NCI-H524 treated with DMSO at 0.1 percent for 48 hours (cell line): ENCODE data around the gene ECM1.

Source experiments
- DNase-seq: peaks from one replicate; lab custom pipeline; 2025; lab: John Stamatoyannopoulos, UW

The ECM1 gene

DNA sequence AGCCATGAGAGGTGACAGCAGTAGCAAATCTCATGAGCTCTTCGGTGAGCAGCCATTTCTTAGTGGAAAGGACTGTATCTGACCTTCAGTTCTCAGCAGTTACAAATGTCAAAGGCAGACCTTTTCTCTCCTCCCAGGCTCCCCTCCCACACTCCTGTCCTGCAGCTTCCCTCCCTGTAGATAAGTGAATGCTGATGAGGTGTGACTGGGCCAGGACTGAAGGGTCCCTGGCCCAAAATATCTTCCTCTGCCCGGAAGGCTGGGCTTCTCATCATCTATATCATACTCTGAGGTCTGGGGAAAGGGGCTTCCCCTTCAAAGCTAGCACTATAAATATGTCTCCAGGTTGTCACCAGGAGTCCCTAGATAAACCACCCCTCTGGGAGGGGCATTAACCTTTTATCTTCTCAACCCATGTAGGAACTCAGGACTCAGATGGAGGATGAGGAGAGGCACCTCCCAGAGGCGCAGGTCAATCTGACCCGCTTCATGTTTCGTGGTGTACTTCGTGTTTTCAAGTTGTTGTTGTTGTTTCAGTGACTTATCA, 37.6 kb downstream of the ECM1 start:
- DNase-seq = no peak

DNA sequence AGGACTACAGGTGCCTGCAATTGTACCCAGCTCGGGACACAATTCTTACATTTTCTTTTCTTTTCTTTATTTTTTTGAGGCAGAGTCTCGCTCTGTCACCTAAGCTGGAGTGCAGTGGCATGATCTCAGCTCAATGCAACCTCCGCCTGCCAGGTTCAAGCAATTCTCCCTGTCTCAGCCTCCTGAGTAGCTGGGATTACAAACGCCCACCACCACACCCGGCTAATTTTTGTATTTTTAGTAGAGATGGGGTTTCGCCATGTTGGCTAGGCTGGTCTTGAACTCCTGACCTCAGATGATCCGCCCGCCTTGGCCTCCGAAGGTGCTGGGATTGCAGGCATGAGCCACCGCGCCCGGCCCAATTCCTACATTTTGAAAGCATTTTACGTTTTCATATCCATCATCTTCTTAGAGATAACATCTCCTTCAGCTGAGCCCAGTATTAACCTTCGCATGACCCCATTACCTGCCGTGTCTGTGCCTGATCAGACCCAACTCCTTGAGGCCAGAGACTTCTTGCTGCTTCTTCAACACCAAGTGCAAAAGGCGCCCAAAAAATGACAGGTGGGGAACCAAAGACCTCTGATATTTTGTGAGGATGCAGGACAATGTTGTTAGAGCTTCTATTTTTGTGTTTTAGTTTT, 38.5 kb downstream of the ECM1 start:
- no peak for DNase-seq

DNA sequence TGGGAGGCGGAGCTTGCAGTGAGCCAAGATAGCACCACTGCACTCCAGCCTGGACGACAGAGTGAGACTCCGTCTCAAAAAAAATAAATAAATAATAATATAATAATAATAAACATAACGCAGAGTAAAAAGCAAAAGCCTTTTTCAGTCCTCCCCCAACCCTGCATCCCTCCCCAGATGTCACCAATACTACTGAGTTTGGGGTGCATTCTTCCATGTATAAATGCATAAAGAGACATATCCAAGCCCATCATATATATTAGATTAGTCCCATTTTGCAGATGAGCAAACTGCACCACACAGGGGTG, 40.4 kb downstream of the ECM1 start:
- DNase-seq = no peak

DNA sequence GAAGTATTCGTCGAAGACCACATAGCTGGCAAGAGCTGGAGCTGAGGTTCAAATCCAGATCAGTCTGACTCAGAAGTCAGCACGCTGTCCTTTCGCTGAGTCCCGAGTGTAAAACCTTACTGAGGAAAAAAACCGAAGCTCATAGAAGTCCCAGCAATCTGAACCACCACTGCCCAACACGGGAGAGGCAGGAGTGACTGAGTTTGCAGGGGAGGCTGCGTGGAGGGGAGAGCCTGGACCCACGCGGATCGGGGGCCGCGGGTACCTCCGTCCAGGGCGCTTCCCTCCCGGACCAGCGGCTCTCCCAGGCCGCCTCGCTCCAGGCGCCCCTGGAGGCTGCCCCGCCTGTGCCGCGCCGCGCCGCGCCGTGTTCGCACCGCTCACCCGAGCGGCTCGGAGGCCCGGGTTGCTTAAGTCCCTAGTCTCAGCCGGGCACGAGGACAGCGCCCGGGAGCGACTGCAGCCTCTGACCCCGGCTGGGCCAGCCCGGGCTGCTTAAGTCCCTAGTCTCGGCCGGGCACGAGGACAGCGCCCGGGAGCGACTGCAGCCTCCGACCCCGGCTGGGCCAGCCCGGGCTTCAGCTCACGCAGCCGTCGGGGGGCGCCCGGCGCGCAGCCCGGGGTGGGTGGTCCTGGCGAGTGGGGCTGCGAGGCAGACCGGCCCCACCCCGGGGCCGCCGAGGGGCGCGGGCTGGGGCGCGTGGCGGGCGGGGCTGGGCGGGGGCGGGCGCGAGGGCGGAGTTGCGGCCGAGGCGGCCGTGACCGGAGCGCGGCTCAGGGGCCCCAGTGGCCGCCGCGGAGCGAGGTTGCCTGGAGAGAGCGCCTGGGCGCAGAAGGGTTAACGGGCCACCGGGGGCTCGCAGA, 41.0 kb downstream of the ECM1 start, which contains the start of gene ADAMTSL4:
ADAMTSL4 (plus strand) TSS at position 777 of the 864 bp plus-strand sequence. CDS start 2,881 bp downstream, outside the sequence.
- no peak for DNase-seq

DNA sequence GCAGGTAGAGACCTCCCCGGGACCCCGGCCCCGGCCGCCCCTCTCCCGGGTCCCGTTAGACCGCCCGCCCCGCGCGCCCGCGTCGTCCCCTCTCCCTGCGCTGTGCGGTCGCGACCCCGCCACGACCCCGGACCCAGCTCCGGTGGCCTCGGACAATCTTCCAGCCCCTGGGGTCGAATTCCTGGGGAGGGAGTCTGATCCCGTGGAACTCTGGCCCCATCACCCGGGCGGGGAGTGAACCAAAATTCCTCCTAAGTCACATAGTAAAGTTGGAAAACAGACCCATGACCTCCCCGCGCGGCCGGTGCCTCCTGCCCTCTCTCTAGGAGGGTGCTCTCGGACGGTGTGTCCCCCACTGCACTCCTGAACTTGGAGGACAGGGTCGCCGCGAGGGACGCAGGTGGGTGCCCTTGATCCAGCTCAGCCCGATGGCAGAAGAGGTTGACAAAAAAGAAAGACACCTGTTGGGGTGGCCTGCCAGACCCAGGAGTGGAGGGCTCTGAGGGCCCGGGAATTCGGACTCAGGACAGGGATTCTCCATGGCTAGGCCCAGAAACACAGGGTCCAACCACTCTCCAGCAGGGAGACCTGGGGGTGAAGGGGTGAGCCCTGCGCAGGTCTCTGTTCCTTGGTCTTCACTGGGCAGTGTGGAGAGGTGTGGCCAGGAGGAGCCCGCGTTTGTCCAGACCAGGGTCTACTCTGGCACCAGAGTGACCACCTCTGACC, 41.8 kb downstream of the ECM1 start:
- DNase-seq = no peak

DNA sequence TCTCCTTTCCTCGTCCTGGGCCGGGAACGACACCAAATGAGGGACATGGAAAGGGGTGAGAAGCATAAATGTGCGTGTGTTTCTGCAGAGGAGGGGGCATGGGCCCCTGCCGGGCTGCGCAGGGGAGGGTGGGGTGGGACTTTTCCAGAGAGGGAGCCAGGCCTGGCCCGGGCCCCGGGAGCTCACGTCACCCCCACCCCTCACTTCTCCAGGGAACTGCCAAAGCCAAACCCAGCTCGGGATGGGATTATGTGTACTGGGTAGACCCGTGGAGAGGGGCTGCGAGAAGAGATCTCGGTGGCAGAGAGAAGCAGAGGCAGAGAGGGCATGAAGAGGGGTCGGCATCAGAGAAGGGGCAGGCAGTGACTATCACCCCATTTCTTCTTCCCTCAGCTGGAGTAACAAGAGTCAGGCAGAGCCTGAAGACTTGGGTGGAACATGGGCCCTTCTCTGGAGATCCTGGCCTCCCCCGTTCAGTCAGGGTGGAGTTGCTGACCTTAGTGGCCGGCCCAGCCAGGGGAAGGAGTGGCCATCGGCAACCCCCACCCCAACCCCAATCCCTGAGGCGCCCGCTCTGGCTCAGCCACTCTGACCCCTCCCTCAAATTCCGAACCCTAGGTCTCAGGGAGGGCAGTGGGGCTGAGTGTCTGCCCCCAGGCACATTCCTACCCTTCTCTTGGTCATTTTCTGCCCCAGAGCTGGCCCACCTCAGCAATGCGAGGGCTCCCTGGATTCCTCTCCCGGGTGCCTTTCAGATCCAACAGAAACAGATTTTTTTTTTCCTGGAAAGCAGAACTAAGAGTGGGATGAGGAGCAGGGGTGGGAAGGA, 42.5 kb downstream of the ECM1 start:
- DNase-seq = no peak

DNA sequence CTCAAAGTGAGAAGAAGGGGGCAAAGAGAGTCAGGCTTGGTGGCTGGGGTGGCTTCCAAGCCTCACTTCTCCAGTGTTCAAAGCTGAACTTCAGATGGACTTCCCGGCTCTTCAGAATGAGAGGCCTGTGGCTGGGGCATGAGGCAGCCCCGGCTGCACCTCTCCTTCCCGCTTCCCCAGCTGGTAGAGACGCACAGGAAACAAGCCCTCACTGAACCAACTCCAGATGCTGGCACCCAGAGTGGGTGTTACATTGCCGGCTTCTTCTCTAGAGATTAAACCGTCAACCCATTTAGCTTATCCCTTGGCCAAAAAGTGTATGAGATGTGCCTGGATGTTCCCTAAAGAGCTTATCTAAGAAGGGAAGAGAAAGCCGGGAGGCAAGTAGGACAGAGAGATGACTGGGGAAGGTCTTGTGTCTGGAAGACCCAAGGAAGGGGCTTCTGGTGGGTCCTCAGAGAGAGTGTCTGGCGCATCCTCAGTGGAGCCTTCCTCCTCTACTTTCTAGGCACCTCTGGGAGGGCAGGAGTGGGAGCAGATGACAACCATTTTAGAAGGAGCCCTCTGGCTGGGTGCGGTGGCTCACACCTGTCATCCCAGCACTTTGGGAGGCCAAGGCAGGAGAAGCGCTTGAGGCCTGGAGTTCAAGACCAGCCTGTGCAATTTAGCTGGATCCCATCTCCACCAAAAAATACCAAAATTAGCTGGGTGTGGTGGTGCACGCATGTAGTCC, 43.3 kb downstream of the ECM1 start:
- no peak for DNase-seq

DNA sequence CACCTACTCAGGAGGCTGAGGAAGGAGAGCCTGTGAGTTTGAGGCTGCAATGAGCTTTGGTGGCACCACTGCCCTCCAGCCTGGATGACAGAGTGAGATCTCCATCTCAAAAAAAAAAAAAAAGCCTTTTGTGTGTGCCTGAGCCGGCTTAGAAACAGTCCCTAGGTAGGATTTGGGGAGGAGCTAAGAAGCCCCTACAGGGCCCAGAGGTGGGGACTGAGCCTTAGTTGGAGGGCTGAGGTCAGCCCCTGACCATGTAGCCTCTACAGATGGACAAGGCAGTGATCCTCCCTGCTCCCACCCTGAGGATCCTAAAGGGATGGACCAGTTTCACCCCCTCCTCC, 43.8 kb downstream of the ECM1 start:
- DNase-seq = no peak

DNA sequence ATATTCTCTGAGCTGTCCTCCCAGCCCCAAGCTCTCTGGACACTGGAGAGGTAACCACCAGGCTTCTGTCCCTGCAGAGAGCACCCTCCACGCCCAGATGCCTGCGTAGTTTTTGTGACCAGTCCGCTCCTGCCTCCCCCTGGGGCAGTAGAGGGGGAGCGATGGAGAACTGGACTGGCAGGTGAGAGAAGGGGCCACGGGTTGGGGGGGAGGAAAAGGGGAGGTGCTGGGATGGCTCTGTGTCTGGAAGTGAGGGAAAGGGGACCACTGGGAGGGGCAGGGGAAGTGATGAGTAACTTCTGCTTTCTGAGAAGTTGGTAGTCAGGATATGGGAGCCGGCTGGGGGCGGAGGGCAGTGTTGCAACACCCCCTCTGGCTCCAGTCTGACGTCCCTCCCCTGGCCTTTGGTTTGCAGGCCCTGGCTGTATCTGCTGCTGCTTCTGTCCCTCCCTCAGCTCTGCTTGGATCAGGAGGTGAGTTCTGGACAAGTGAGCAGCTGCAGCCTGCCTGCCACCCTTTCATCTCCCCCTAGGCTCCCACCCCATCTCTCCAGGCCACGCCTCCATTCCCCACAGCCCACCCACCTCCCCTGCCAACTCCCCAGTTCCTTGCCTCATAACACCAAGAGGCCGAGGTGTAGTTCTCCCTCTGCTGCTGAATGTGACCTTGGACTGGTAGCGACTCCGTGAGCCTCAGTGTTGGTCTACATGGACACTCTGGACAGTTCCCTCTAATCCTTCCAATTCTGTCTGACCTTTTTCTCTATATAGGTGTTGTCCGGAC, 44.4 kb downstream of the ECM1 start:
- DNase-seq = no peak

DNA sequence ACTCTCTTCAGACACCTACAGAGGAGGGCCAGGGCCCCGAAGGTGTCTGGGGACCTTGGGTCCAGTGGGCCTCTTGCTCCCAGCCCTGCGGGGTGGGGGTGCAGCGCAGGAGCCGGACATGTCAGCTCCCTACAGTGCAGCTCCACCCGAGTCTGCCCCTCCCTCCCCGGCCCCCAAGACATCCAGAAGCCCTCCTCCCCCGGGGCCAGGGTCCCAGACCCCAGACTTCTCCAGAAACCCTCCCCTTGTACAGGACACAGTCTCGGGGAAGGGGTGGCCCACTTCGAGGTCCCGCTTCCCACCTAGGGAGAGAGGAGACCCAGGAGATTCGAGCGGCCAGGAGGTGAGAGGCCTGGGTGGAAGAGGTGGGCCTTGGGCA, 45.0 kb downstream of the ECM1 start:
- no peak for DNase-seq

DNA sequence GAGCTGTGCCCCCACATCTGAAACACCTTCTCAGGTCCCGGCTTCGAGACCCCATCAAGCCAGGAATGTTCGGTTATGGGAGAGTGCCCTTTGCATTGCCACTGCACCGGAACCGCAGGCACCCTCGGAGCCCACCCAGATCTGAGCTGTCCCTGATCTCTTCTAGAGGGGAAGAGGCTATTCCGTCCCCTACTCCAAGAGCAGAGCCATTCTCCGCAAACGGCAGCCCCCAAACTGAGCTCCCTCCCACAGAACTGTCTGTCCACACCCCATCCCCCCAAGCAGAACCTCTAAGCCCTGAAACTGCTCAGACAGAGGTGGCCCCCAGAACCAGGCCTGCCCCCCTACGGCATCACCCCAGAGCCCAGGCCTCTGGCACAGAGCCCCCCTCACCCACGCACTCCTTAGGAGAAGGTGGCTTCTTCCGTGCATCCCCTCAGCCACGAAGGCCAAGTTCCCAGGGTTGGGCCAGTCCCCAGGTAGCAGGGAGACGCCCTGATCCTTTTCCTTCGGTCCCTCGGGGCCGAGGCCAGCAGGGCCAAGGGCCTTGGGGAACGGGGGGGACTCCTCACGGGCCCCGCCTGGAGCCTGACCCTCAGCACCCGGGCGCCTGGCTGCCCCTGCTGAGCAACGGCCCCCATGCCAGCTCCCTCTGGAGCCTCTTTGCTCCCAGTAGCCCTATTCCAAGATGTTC, 45.6 kb downstream of the ECM1 start:
- no peak for DNase-seq

DNA sequence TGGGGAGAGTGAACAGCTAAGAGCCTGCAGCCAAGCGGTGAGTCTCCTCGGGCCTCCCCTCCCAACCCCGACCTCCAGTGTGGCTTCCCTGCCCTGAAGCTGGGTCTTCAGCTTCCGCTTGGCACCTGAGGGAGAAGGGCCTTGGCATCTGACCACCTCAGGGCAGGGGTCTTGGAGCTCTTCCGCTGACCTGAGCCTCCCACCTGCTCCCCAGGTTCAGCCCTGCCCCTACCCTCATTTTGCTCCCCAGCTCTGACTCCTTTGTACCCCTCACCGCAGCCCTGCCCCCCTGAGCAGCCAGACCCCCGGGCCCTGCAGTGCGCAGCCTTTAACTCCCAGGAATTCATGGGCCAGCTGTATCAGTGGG, 46.2 kb downstream of the ECM1 start:
- DNase-seq = no peak

DNA sequence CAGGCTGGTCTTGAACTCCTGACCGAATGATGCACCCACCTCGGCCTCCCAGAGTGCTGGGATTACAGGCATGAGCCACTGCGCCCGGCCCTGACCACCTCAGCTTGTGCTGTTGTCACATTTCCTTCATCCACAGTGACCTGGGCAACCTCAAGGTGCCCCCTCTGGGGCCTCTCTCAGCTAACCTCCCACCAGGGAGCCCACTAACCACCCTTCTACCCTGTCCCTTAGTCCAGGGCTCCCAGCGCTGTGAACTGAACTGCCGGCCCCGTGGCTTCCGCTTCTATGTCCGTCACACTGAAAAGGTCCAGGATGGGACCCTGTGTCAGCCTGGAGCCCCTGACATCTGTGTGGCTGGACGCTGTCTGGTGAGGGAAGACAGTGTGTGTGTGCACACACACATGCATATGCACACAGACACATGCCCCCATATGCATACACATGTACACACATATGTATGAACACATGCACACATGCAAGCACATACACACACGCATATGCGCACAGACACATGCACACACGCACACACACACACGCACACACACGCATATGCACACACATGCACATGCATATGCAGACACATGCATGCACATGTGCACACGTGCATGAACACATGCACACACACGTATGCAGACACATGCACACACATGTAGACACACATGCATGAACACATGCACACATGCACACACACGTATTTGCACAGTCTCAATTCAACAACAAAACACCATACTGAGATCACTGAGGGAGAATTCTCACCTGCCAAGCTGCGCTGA, 47.5 kb downstream of the ECM1 start:
- no peak for DNase-seq

DNA sequence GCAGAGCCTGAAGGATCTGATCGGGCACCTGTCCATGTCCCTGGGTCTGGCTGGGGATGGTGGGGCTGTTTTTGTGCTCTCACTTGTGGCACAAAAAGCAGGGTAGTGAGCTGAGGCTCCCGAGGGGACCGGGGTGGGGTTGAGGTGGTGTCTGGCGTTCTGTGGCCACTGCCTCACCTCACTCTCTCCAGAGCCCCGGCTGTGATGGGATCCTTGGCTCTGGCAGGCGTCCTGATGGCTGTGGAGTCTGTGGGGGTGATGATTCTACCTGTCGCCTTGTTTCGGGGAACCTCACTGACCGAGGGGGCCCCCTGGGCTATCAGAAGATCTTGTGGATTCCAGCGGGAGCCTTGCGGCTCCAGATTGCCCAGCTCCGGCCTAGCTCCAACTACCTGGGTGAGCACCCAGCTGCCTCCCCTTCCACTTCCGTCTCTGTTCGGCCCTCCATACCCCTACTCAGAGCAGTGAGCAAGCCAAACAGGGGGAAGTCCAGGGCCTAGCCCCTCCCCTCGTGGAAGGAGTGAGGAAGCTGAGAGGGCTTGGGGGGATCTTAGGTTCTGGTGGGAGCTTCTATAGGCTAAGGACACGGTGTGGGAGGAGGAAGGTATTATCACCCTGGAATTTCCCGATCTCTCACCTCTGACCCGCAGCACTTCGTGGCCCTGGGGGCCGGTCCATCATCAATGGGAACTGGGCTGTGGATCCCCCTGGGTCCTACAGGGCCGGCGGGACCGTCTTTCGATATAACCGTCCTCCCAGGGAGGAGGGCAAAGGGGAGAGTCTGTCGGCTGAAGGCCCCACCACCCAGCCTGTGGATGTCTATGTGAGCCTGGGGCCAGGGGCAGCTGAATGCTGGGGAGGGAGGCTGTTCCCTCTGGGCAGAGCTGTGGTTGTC, 48.3 kb downstream of the ECM1 start:
- DNase-seq = no peak

DNA sequence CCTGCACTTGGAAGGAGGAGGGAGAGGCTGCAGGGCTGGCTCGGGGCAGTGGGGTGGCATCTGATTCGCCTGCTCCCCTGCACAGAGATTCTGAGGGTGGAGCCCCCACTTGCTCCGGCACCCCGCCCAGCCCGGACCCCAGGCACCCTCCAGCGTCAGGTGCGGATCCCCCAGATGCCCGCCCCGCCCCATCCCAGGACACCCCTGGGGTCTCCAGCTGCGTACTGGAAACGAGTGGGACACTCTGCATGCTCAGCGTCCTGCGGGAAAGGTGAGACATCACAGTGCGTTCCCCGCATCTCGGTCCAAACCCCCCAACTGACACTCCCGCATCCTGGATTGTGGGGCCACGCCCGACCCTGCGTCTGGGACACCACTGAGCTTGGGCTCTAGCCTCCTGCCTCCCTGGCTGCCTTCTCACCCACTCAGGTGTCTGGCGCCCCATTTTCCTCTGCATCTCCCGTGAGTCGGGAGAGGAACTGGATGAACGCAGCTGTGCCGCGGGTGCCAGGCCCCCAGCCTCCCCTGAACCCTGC, 49.2 kb downstream of the ECM1 start:
- no peak for DNase-seq

DNA sequence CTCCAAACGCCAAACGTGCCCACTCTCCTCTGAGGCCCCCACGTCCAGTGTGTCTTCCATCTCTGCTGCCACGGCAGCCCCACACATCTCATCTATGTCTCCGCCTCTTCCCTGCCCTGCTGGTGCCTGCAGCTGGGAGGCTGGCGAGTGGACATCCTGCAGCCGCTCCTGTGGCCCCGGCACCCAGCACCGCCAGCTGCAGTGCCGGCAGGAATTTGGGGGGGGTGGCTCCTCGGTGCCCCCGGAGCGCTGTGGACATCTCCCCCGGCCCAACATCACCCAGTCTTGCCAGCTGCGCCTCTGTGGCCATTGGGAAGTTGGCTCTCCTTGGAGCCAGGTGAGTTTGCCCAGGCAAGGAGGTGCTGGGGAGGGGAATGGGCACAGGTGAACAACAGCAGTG, 49.9 kb downstream of the ECM1 start:
- DNase-seq = no peak

DNA sequence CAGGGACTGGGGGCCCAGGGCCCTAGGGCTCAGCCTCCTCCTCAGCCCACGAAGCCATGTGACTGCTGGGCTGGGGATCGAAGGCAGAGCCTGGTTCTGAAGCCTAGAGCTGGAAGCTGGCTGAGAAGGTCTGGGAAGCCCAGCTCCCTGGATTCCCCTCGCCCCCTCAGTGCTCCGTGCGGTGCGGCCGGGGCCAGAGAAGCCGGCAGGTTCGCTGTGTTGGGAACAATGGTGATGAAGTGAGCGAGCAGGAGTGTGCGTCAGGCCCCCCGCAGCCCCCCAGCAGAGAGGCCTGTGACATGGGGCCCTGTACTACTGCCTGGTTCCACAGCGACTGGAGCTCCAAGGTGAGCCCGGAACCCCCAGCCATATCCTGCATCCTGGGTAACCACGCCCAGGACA, 50.4 kb downstream of the ECM1 start:
- no peak for DNase-seq
